DOHH2 (cell line): ENCODE results near the gene SLC25A28.
"Not testable (repeated sequence)": the region's sequence is repeated elsewhere in the genome, so short reads cannot be mapped to it uniquely, and the experiment has no call there.

ENCODE experiments used
- H3F3A ChIP-seq: fragments of 200-600 bp; sonication (generic), shearing (Covaris generic); 2 replicates; pipeline ENCODE4 v1.6.0; 2016; ENCODE audit warnings: antibody characterized with exemption, mild to moderate bottlenecking; ENCODE audit not compliant: control insufficient read depth, insufficient read depth
- H3K27ac ChIP-seq: fragments of 200-600 bp; sonication (generic); 2 replicates; pipeline ENCODE4 v1.5.1; 2014; ENCODE audit warnings: low read depth, mild to moderate bottlenecking, low read length, moderate library complexity
- H3K27me3 ChIP-seq: fragments of 200-600 bp; sonication (generic); 2 replicates; pipeline ENCODE4 v1.6.1; 2014; ENCODE audit warnings: mild to moderate bottlenecking, low read length, mixed read lengths; ENCODE audit not compliant: control insufficient read depth
- H3K36me3 ChIP-seq: fragments of 200-600 bp; sonication (generic); 2 replicates; pipeline ENCODE4 v1.6.1; 2014; ENCODE audit warnings: mild to moderate bottlenecking, low read length, moderate library complexity, mixed read lengths; ENCODE audit not compliant: control insufficient read depth
- H3K4me1 ChIP-seq: fragments of 200-600 bp; sonication (generic); 2 replicates; pipeline ENCODE4 v1.6.1; 2014; ENCODE audit warnings: mild to moderate bottlenecking, low read length, mixed read lengths; ENCODE audit not compliant: control insufficient read depth
- H3K4me2 ChIP-seq: fragments of 200-600 bp; sonication (generic); 2 replicates; pipeline ENCODE4 v1.6.0; 2014; ENCODE audit warnings: mild to moderate bottlenecking, low read length, moderate library complexity
- H3K4me3 ChIP-seq: fragments of 200-600 bp; sonication (generic); 2 replicates; pipeline ENCODE4 v1.5.1; 2014; ENCODE audit warnings: mild to moderate bottlenecking, low read length, mixed read lengths
- H3K79me2 ChIP-seq: fragments of 200-600 bp; sonication (generic); 2 replicates; pipeline ENCODE4 v1.6.1; 2014; ENCODE audit warnings: mild to moderate bottlenecking, low read length, mixed read lengths; ENCODE audit not compliant: control insufficient read depth
- H3K9me2 ChIP-seq: fragments of 200-600 bp; sonication (generic); replicated peaks from 2 replicates; pipeline ENCODE4 v1.6.1; 2014; ENCODE audit warnings: mild to moderate bottlenecking, low read length, mixed read lengths; ENCODE audit not compliant: control insufficient read depth
- H3K9me3 ChIP-seq: fragments of 200-600 bp; sonication (generic); 2 replicates; pipeline ENCODE4 v1.6.1; 2014; ENCODE audit warnings: antibody characterized with exemption, low read length, mixed read lengths; ENCODE audit not compliant: control insufficient read depth, insufficient read depth
- H4K20me1 ChIP-seq: fragments of 200-600 bp; sonication (generic); 2 replicates; pipeline ENCODE4 v1.6.0; 2014; ENCODE audit warnings: low read depth, mild to moderate bottlenecking, antibody characterized with exemption, low read length, moderate library complexity; ENCODE audit not compliant: control insufficient read depth, insufficient read depth
- CTCF ChIP-seq: fragments of 200-600 bp; sonication (generic); IDR thresholded peaks from one replicate; pipeline ENCODE4 v1.5.1; 2014; ENCODE audit warnings: antibody characterized with exemption, mild to moderate bottlenecking, low read depth, low read length; ENCODE audit not compliant: poor library complexity, severe bottlenecking
- EZH2phosphoT487 ChIP-seq: fragments of 200-600 bp; sonication (generic); IDR thresholded peaks from 2 replicates; pipeline ENCODE4 v1.6.1; 2017; ENCODE audit warnings: borderline replicate concordance, mild to moderate bottlenecking, antibody characterized with exemption, low read length, moderate library complexity, mixed read lengths

Gene SLC25A28

GRCh38 chr10:99598781-99599509 lies 21.3 kb downstream of the SLC25A28 start:
- TF ChIP-seq CTCF, result no peak
- no peak for TF ChIP-seq EZH2phosphoT487
- Histone ChIP-seq H3K4me2 (no peak overlapping the region), H3K79me2 (no peaks in the 10 kb centered on the region), H4K20me1 (no peaks in the 10 kb centered on the region), H3K27me3 (peaks cover 18% of the 10 kb centered on the region), H3K36me3 (no peaks in the 10 kb centered on the region), H3K4me1 (peaks cover 3% of the 10 kb centered on the region; the same call in 1 of the 2 replicates), H3K9me3 (no peaks in the 10 kb centered on the region), H3K9me2 (no peaks in the 10 kb centered on the region), H3K4me3 (no peak overlapping the region), H3F3A (no peaks in the 10 kb centered on the region), H3K27ac (no peak overlapping the region)

GRCh38 chr10:99598011-99598410 lies 22.2 kb downstream of the SLC25A28 start:
- H3K4me3 ChIP-seq, result no peak overlapping the region
- H3F3A ChIP-seq, result no peaks in the 10 kb centered on the region
- peaks cover 18% of the 10 kb centered on the region for H3K27me3 ChIP-seq
- no peaks in the 10 kb centered on the region for H4K20me1 ChIP-seq
- H3K27ac ChIP-seq, result no peak overlapping the region
- H3K36me3 ChIP-seq, result no peaks in the 10 kb centered on the region
- no peaks in the 10 kb centered on the region for H3K79me2 ChIP-seq
- TF ChIP-seq EZH2phosphoT487 (no peak), CTCF (no peak)
- no peak overlapping the region for H3K4me2 ChIP-seq
- H3K4me1 ChIP-seq, result peaks cover 3% of the 10 kb centered on the region; the same call in 1 of the 2 replicates
- H3K9me3 ChIP-seq, result no peaks in the 10 kb centered on the region
- H3K9me2 ChIP-seq, result no peaks in the 10 kb centered on the region

GRCh38 chr10:99596708-99597107 lies 23.5 kb downstream of the SLC25A28 start:
- H3K4me3 ChIP-seq, H3K9me3 ChIP-seq, H3F3A ChIP-seq, H3K9me2 ChIP-seq, H3K79me2 ChIP-seq, H3K27ac ChIP-seq, H3K4me1 ChIP-seq, H4K20me1 ChIP-seq, H3K36me3 ChIP-seq, H3K4me2 ChIP-seq: not testable (repeated sequence)
- H3K27me3 ChIP-seq, result peaks cover 18% of the 10 kb centered on the region

- H3K27me3 ChIP-seq, result peaks cover 18% of the 10 kb centered on the region
- H3K36me3 ChIP-seq, result no peaks in the 10 kb centered on the region
- no peaks in the 10 kb centered on the region for H3K79me2 ChIP-seq
- no peaks in the 10 kb centered on the region for H3K9me3 ChIP-seq
- no peaks in the 10 kb centered on the region for H3K9me2 ChIP-seq
- no peaks in the 10 kb centered on the region for H3F3A ChIP-seq
- H3K4me2 ChIP-seq, result no peak overlapping the region
- no peak overlapping the region for H3K27ac ChIP-seq
- no peak overlapping the region for H3K4me3 ChIP-seq
- H4K20me1 ChIP-seq, result no peaks in the 10 kb centered on the region
- peaks cover 3% of the 10 kb centered on the region; the same call in 1 of the 2 replicates for H3K4me1 ChIP-seq
- no peak for TF ChIP-seq EZH2phosphoT487
- no peak for TF ChIP-seq CTCF
Measured at GRCh38 chr10:99595770-99596465, 24.3 kb downstream of the SLC25A28 start.
